HG03439 (cell line): Measurements from ENCODE around the gene DAPL1.
"Not testable (repeated sequence)": the region's sequence is repeated elsewhere in the genome, so short reads cannot be mapped to it uniquely, and the experiment has no call there.

Source experiments
- ATAC-seq: cut with Tn5 transposase; IDR thresholded peaks from one replicate; pipeline ENCODE4 v1.9.1; 2021; ENCODE audit warnings: mild to moderate bottlenecking, moderate library complexity; ENCODE audit not compliant: unreplicated experiment

Gene DAPL1

DNA sequence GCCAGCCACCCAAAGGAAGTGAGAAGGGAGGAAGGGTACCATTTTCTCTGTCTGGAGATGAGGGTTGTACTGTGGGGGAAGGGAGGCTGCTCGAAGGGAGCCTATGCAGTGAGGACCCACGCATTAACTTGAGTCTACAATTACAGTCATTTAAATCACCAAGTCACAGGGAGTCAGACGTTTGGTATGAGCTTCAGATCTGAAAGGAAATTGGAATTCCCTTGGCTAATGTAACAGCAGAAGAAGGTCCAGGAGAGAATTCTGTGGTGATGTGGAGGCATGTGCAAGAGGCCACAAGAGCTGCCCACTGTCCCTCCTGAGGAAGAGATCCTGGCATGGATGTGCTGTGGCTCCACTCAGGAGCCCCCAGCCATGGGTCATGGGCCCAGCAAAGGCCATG is 22.5 kb downstream of the DAPL1 start:
- ATAC-seq = no peak

DNA sequence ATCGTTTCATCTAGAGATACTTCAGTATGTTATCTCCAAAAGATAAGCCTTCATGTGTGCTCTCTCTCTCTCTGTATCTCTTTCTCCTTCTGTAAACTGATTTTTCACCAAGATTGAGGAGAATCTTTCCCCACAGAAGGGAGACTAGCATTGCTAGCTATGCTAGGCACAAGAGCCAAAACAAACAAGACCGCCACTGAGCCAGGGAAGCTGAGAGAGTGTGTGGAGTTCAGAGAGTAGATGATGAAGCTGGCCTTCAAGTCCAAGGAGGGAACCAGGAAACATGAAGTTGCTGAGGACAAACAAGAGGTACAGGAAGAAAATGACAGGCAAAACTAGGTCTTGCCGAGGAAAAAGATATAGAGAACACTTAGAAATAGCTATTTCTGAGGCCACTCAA is 23.4 kb downstream of the DAPL1 start:
- ATAC-seq = no peak

DNA sequence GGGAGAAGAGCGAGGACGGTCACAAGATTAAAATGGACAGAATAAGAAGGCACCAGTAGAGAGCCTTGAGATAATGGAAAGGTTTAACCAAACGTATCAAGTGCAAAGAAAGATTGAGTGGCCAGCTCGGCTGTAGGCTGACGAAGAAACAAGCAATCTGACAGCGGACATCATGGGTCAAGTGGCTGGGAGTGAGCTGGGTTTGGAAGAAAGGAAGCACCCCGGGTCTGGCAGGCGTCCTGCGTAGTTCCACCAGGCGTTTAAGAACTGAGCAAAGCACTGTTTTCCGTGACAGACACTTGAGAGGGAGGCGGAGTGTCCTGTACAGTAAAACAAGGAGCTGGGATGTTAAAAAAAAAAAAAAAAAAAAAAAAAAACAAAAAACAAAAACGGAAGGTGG is 27.1 kb downstream of the DAPL1 start:
- ATAC-seq = no peak

DNA sequence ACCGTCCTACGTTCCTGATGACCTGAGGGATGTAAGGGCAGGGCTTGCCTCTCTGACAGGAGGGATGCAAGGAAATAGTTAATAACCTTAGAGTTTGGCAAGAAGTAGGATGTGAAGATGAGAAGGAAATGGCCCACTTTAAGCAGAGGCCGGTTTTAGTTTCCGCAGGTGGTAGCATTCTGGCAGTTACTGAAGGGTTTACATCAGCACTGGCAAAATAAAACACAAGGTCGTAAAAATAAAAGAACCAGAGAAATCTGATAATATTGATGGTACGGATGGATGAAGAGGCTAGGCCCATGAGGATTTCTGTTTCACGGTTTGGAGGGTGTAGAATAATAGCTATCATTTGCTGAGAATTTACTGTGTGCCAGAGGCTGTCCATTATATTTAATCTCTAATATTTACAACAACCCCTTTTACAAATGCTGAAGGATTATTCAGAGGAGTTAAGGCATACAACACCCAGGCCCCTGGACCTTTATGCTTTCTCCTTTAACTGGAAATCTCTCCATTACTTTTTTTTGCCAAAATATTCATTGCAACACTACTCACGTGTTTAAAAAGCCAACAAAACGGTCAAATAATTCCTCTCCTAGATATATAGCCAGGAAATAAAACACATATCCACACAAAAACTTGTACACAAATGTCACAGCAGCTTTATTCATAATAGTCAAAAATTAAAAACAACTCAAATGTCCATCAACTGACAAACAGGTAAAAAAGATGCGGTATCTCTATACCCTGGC is 28.5 kb downstream of the DAPL1 start:
- ATAC-seq = no peak

DNA sequence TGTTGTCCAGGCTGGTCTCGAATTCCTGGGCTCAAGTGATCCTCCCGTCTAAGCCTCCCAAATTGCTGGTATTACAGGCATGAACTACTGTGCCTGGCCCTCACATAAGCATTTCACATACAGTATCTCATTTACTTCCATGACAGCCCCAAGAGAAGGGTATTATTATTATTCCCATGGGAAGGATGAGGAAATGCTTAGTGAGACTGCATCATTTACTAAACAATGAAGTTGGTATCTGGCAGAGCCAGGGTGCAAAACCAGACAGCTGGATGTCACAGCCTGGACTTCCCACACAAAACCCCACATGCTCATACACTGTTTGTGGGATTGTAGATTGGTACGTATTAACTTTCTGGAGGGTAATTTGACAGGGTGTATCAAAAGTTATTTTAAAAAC is 29.9 kb downstream of the DAPL1 start:
- ATAC-seq = no peak

DNA sequence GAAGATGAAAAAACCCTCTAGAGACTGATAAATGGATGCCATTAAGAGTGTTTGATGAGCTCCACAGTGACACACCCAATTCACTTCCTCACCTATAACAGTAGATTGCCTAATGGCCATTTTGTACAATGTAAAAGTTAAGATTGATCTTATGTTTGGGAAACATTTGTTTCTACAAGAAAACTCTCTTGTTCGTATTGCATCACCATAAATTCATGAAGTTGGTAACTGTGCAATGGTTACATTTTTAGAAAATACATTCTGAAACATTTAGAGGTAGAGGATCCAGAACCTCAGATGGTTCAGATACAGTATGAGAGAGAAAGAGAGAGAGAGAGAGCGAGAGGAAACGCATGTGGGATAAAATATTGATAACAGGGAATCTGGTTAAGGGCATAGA is 31.8 kb downstream of the DAPL1 start:
- ATAC-seq = no peak

DNA sequence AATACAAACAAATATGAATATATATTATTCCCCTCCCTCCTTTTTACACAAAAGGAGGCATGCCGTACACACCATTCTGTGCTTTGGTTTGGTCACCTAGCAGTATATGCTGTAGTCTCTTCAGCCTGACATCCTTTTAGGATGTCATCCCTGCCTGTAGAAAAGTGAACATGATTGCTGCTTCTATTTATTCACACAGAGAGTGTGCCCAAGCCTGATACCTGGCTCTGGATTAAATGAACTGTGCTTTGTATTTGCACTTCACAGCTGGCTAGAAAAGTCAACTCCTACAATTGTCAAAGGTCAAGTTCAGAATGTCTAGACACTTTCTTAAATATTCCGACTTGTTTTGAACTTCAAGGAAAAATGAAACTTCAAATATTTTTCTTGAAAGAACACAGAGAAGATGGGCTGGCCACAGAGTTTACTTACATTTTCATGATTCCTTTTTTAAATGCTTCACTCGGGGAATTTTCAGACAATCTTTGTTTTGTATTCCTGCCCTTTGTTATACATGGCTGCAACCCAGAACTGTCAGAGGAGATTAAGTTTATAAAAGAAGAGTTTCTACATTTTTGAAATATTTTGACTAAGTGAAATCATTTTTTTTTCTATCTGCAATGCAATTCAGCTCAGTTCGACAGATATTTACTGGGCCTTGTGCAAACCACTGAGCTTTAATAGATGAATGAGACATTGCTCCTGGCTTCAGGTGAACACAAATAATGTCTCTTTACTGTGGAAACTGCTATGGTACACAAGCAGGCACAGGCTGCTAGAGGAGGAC is 33.5 kb downstream of the DAPL1 start:
- no peak for ATAC-seq

DNA sequence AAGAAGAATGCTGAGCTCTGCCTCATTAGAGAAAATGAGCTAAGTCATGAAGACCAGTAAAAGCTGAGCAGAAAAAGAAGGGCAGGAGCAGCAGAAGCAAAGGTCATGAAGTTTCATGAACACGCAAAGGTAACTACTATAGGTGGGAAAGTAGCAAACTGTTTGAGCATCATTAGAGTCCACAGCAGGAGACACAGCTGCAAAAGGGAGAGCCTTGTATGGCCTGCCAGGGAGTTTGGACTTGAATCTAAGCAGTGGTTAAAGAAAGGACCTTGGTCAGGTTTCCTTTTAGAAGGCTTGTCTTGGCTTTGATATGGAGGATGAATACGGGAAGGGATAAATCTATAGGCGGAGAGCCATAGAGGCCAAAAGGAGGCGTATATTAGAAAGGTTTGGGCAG is 34.0 kb downstream of the DAPL1 start:
- ATAC-seq = no peak

DNA sequence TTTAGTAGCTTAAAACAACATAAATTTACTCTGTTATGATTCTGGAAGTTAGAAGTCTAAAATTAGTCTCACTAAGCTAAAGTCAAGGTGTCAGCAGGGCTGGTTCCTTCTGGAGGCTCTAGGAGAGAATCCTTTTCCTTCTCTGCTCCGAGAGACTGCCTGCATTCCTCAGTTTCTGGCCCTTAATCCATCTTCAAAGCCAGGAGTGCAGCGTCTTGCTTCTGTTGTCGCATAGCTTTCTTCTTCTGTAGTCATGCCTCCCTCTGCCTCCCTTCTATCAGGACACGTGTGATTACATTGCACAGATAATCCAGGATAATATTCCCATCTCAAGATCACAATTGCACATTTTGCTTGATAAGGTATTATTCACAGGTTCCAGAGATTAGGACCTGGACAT is 35.1 kb downstream of the DAPL1 start:
- ATAC-seq = no peak

DNA sequence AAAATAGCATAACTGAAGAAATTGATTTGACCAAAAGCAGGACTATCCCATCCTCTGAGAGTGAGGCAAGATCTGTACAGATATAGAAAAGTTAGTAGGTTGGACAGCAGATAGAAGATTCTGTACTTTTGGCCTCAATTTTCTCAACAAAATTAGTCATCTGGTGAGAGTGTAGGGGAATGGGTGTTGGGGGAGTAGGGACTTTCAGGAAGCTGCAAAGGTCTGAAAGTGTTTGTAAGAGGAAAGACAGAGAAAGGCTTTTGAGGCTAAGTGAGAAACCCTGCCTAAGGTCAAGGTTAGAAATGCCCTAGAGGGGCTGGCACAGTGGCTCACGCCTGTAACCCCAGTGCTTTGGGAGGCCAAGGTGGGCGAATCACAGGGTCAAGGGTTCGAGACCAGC is 40.3 kb downstream of the DAPL1 start:
- no peak for ATAC-seq

DNA sequence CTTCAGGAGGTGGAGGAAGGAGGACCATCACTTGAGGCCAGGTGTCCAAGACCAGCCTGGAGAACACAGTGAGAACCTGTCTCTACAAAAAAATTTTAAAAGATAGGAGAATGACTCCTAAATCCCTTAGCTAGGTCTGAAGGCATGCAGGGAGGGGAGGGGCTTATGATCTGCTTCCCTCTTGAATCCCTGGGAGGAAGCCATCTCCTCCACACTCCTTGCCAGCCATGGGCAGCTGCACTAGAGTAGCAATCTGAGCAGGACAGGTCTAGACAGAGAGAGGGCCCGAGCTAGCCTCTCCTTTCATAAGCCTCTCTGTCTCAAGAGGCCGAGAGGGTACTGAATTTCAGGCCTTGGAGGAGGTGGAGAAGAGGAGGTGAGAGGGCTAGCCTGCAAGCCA is 42.5 kb downstream of the DAPL1 start:
- ATAC-seq = no peak

DNA sequence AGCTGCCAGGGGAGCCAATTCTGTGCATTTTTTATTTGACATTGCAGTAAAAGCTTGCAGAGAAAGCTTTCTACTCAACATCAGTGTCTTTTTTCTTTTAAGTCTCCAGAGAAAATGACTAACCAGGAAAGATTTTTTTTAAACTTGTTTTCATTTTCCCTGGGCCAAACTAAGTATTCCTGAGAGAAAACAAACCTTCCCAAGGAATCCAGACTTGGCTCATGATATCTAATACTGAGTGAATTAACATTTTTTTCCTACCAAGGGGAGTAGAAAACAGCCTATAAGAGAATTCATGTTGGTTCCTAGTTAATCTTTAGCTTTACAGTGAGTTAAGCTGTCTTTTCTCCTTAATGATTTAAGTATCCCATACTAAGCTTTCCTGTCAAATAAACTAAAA is 46.7 kb downstream of the DAPL1 start:
- ATAC-seq = no peak

DNA sequence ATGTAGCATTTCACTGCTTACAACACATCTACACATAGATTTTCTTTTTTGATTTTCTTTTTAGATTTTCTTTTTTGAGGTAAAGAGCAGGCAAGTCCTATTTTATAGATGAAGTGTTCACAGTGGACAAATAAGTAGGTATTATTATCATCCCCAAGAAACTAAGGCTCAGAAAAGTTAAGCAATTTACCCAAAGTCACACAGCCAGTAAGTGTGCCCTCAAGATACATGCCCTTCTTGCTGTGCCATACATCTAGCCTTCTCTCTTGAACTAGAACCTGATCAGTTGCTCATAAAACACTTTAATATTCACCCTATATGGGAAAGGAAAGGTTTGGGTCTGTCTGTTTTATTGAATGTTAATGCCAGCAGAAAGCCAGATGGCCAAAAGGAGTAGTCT is 50.3 kb downstream of the DAPL1 start:
- no peak for ATAC-seq

DNA sequence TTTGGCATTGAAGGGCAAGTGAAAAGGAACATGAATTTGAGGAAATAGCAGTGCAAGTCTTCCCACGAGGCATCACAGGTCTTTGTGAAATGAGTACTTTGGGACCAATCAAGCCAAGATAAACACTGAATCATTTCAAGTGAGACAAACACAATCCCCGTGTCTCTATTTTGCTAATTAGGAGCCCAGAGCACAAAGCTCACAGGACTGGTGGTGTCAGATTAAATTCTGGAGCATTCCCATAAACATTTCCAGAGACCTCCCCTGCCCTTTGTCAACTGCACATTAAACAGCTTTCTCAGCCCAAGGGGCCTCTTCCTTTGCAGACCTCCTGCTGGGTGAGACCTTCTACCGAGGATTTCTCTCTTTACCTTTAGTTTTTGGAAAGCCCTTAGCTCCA is 50.7 kb downstream of the DAPL1 start:
- ATAC-seq = no peak

DNA sequence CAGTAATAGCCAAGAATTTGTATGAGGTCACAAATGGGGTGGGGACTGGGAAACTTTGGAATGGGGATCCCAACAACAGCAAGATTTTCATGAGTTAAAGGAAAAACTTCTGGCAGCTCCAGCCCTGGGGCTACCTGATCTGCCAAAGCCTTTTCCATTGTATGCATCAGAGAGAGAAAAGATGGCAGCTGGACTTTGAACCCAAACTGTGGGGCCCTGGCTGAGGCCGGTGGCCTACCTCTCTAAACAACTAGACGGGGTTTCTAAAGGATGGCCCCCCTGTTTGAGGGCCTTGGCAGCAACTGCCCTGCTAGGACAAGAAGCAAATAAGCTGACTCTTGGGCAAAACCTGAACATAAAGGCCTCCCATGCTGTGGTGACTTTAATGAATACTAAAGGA is 52.4 kb downstream of the DAPL1 start:
- ATAC-seq = not testable (repeated sequence)

DNA sequence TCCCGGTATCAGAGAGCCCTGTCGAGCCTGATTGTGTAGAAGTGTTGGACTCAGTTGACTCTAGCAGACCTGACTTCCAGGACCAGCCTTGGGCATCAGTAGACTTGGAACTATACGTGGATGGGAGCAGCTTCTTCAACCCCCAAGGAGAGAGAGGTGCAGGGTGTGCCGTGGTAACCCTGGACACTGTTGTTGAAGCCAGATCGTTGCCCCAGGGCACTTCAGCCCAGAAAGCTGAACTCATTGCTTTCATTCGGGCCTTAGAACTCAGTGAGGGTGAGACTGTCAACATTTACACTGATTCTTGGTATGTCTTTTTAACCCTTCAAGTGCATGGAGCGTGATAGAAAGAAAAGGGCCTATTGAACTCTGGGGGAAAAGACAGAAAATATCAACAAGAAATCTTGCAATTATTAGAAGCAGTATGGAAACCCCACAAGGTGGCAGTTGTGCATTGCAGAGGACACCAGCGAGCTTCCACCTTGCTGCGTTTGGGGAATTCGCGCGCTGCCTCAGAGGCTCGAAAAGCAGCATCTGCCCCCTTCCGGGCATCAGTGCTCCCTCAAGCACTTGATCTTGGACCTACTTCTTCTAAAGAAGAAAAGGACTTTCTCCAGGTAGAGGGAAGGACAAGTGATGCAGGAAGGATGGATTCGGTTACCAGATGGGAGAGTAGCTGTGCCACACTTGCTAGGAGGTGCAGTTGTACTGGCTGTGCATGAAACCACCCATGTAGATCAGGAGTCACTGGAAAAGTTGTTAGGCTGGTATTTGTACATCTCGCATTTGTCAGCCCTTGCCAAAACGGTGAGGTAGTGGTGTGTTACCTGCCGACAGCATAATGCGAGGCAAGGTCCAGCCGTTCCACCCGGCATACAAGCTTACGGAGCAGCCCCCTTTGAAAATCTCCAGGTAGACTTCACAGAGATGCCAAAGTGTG is 53.2 kb downstream of the DAPL1 start:
- not testable (repeated sequence) for ATAC-seq

DNA sequence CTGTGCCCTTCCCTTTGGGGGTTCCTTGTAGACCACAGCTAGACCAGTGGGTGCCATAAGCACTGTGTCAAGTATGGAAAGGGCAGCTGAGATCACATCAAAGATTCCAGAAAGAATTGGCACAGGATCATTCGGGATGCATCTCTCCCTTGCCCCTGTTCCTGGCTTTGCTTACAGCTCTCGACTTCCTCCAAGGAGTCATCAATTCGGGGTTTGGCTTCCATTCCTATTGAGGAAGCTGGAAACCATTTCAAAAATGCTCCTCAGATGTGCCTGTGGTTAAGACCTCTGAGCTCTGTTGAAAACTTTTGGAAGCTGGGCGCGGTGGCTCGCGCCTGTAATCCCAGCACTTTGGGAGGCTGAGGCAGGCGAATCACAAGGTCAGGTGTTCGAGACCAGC is 65.1 kb downstream of the DAPL1 start:
- ATAC-seq = not testable (repeated sequence)

DNA sequence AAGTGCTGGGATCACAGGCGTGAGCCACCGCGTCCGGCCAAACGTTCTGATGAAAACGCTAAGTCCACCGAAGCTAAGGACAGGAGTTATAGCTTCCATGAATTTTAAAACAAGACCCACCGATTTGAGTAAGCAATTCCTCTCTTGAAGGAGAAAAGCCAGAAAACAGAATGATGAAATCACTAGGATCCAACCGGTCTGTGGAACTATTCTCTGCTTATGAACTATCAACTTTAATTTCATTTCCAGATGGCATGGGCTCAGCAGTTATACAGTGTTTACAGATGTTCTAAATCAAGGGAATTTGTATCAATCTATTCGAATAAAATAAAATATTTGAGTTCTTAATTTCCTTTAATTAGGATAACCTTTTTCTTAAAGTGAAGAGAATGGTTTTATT is 66.5 kb downstream of the DAPL1 start:
- ATAC-seq = not testable (repeated sequence)

DNA sequence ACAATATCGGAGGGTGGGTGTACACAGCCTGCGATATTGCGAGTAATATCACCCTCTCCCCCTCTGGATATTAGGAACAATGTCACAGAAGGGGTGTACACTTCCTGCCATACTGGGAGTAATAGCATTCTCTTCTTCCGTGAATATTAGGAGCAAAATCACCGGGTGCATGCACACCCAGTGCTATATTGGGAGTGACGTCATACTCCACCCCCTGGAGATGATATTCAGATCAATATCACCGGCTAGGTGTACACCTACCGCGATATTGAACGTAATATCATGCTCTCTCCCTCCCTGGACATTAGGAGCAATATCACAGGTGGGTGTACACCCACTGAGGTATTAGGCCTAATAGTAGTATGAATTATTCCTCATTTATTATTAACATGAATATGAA is 70.4 kb downstream of the DAPL1 start:
- not testable (repeated sequence) for ATAC-seq
